ENCODE results near the gene TEX51.

TEX51 gene

GRCh38 chr2:126902152-126902835 lies 3.6 kb downstream of the TEX51 start:
- no peak for TF ChIP-seq CTCF (IDR thresholded peaks at IDR 0.05)

- TF ChIP-seq CTCF (IDR thresholded peaks at IDR 0.05), result no peak
These were observed 4.2 kb downstream of the TEX51 start for GRCh38 chr2:126902859-126903258.

GRCh38 chr2:126905991-126906390 lies 7.3 kb downstream of the TEX51 start:
- no peak for TF ChIP-seq CTCF (IDR thresholded peaks at IDR 0.05)

GRCh38 chr2:126906781-126907180 lies 8.1 kb downstream of the TEX51 start:
- TF ChIP-seq CTCF (IDR thresholded peaks at IDR 0.05), result no peak

GRCh38 chr2:126907671-126908070 lies 9.0 kb downstream of the TEX51 start:
- no peak for TF ChIP-seq CTCF (IDR thresholded peaks at IDR 0.05)

GRCh38 chr2:126908721-126909177 lies 10.1 kb downstream of the TEX51 start:
- TF ChIP-seq CTCF (IDR thresholded peaks at IDR 0.05), result no peak

- TF ChIP-seq CTCF (IDR thresholded peaks at IDR 0.05), result no peak
These were observed 10.7 kb downstream of the TEX51 start for GRCh38 chr2:126909366-126909765.

- no peak for TF ChIP-seq CTCF (IDR thresholded peaks at IDR 0.05)
These were observed 11.1 kb downstream of the TEX51 start for GRCh38 chr2:126909781-126910180.

All from LNCAP (cell line).